Measurements from ENCODE around the gene SUGP2.

The SUGP2 gene

GRCh38 chr19:18972301-18972811, 61.0 kb downstream of the SUGP2 start:
- no peak overlapping the region for H2AFZ ChIP-seq (ENCODE audit: low read depth, low read length, severe bottlenecking)
- no peaks in the 10 kb centered on the region for H3K27me3 ChIP-seq (ENCODE audit: low read length)
- no peaks in the 10 kb centered on the region for H3K9me3 ChIP-seq (ENCODE audit: insufficient read depth, low read length)
- H3K79me2 ChIP-seq (ENCODE audit: insufficient read depth, low read length), result no peaks in the 10 kb centered on the region
- H3K9me2 ChIP-seq (replicated peaks; ENCODE audit: insufficient read depth, low read length), result no peaks in the 10 kb centered on the region
- TF ChIP-seq CTCF (IDR thresholded peaks at IDR 0.05; ENCODE audit: insufficient read depth, low read length, poor library complexity, severe bottlenecking) (no peak), EZH2phosphoT487 (conservative IDR thresholded peaks at IDR 0.05; ENCODE audit: low read length) (no peak)
- no peak overlapping the region for H3K4me3 ChIP-seq (ENCODE audit: insufficient read depth, low read length, poor library complexity, severe bottlenecking)
- no peak overlapping the region for H3K9ac ChIP-seq (ENCODE audit: low read length)
- no peak overlapping the region for H3K4me2 ChIP-seq (ENCODE audit: low read depth, low read length, poor library complexity, severe bottlenecking)
- H3K36me3 ChIP-seq (ENCODE audit: low read length), result no peaks in the 10 kb centered on the region
- no peaks in the 10 kb centered on the region for H3F3A ChIP-seq (ENCODE audit: insufficient read depth)
- H4K20me1 ChIP-seq (ENCODE audit: low read depth, low read length), result no peaks in the 10 kb centered on the region
- H3K27ac ChIP-seq (ENCODE audit: low read depth, low read length), result no peak overlapping the region

- Histone ChIP-seq H2AFZ (ENCODE audit: low read depth, low read length, severe bottlenecking) (no peak overlapping the region), H3K9me3 (ENCODE audit: insufficient read depth, low read length) (no peaks in the 10 kb centered on the region), H3F3A (ENCODE audit: insufficient read depth) (no peaks in the 10 kb centered on the region), H3K4me3 (ENCODE audit: insufficient read depth, low read length, poor library complexity, severe bottlenecking) (no peak overlapping the region), H3K4me2 (ENCODE audit: low read depth, low read length, poor library complexity, severe bottlenecking) (no peak overlapping the region), H3K27ac (ENCODE audit: low read depth, low read length) (no peak overlapping the region), H3K36me3 (ENCODE audit: low read length) (no peaks in the 10 kb centered on the region), H3K27me3 (ENCODE audit: low read length) (no peaks in the 10 kb centered on the region), H3K9me2 (replicated peaks; ENCODE audit: insufficient read depth, low read length) (no peaks in the 10 kb centered on the region), H3K79me2 (ENCODE audit: insufficient read depth, low read length) (no peaks in the 10 kb centered on the region), H3K9ac (ENCODE audit: low read length) (no peak overlapping the region), H4K20me1 (ENCODE audit: low read depth, low read length) (no peaks in the 10 kb centered on the region)
- TF ChIP-seq EZH2phosphoT487 (conservative IDR thresholded peaks at IDR 0.05; ENCODE audit: low read length) (no peak), CTCF (IDR thresholded peaks at IDR 0.05; ENCODE audit: insufficient read depth, low read length, poor library complexity, severe bottlenecking) (no peak)
Measured at GRCh38 chr19:18969931-18970659, 63.2 kb downstream of the SUGP2 start.

- no peaks in the 10 kb centered on the region for H3K36me3 ChIP-seq (ENCODE audit: low read length)
- TF ChIP-seq EZH2phosphoT487 (conservative IDR thresholded peaks at IDR 0.05; ENCODE audit: low read length) (no peak), CTCF (IDR thresholded peaks at IDR 0.05; ENCODE audit: insufficient read depth, low read length, poor library complexity, severe bottlenecking) (no peak)
- no peak overlapping the region for H3K4me2 ChIP-seq (ENCODE audit: low read depth, low read length, poor library complexity, severe bottlenecking)
- no peaks in the 10 kb centered on the region for H4K20me1 ChIP-seq (ENCODE audit: low read depth, low read length)
- no peak overlapping the region for H3K27ac ChIP-seq (ENCODE audit: low read depth, low read length)
- H2AFZ ChIP-seq (ENCODE audit: low read depth, low read length, severe bottlenecking), result no peak overlapping the region
- H3K9me2 ChIP-seq (replicated peaks; ENCODE audit: insufficient read depth, low read length), result no peaks in the 10 kb centered on the region
- no peaks in the 10 kb centered on the region for H3K79me2 ChIP-seq (ENCODE audit: insufficient read depth, low read length)
- H3K9me3 ChIP-seq (ENCODE audit: insufficient read depth, low read length), result no peaks in the 10 kb centered on the region
- H3K9ac ChIP-seq (ENCODE audit: low read length), result no peak overlapping the region
- H3F3A ChIP-seq (ENCODE audit: insufficient read depth), result no peaks in the 10 kb centered on the region
- H3K27me3 ChIP-seq (ENCODE audit: low read length), result no peaks in the 10 kb centered on the region
- no peak overlapping the region for H3K4me3 ChIP-seq (ENCODE audit: insufficient read depth, low read length, poor library complexity, severe bottlenecking)
Measured at GRCh38 chr19:18967358-18968146, 65.8 kb downstream of the SUGP2 start.

All from SU-DHL-6 (cell line).